Pulmonary artery endothelial cell (primary cell): Measurements from ENCODE around the gene DDHD1. TPM values are rescaled to one million over a fixed set of nuclear protein-coding genes. Genes with fewer than 3 reads are reported as not detected.
"Not testable (repeated sequence)": the region's sequence is repeated elsewhere in the genome, so short reads cannot be mapped to it uniquely, and the experiment has no call there.

Experiments used
- DNase-seq: peaks from one replicate; pipeline ENCODE4 v3.0.0-alpha.2; 2011; ENCODE audit warnings: low read depth, low spot score
- total RNA-seq: library from RNA; depleted of rRNA; stranded (reverse); fragments of >200 nt; gene quantifications from 2 replicates; pipeline ENCODE4 v1.2.3, GENCODE V29; 2014

Gene DDHD1
- total RNA-seq, 1 donor from 2014 or later, result 8.3 TPM

- DNase-seq, result no peak
These were observed 788 bp downstream of the DDHD1 start for GRCh38 chr14:53152184-53152886.

- DNase-seq, result no peak
These were observed 1.5 kb downstream of the DDHD1 start for GRCh38 chr14:53151523-53152183.

DNA sequence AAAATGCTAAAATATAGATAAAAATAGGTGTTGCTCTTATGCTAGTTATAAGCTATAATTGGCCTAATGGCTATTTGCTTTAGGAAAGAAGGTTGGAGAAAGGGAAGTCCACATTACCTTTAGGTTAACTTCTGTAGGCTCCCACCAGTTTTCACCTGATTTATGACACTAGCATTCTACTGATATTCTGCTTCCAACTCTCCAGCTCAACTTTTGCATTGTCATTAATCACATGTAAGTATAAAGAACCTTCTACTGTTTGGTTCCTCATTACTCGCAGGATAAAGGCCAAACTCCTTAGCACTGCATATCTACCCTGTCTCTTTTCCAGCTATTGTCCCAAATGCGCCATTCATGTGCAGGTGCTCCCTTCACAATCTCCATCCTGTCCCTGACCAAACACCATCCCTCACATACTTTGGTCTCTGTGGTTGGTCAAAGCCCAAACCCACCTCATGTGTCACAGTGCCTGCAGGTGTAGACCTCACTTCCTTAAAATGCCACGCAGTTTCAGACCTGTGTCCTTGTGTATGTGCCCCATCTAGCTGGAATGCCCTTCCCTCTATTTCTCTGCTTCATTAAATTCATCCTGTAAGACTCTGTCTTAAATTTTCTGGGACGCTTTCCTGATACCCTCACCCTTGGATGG lies 3.3 kb downstream of the DDHD1 start:
- no peak for DNase-seq

DNA sequence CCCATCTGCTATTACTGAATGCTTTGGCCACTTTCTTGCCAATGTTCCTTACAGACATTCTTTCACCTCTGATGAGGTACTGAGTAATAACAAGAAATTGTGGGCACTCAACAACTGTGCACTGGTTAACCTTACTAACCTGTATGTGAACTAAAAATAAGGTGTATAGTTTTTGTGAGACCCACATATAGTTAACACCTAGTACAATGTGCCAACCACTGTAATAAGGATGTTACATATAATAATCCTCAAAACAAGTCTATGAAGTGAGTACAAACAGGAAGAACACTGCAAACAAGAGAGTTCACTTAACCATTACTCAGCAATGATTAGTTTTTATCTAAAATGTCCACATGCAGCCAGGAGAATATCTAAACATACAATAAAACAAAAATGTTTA lies 4.5 kb downstream of the DDHD1 start:
- no peak for DNase-seq

GRCh38 chr14:53147893-53148292 lies 5.2 kb downstream of the DDHD1 start:
- DNase-seq, result no peak

- DNase-seq, result no peak
These were observed 5.9 kb downstream of the DDHD1 start for GRCh38 chr14:53147208-53147607.

- DNase-seq, result no peak
These were observed 6.4 kb downstream of the DDHD1 start for GRCh38 chr14:53146739-53147138.

DNA sequence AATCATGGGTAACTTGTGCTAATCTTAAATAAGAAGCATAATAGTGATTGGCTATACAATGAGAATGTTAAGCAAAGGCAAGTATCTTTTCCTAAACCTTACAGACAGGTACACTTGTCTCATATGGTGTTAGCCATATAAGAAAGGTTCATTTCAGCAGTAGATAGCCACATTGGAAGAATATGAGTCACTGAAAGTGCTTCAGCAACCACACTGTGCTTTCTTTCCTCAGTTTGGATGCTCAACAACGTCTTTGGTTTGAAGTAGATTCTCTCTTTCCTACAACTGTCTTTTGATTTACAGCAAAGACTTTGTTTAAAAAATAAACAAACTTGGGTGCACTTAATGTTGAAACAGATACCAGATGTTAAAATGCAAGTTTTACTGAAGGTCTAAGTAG lies 8.9 kb downstream of the DDHD1 start:
- DNase-seq, result no peak

GRCh38 chr14:53140585-53140984 lies 12.5 kb downstream of the DDHD1 start:
- DNase-seq, result no peak

DNA sequence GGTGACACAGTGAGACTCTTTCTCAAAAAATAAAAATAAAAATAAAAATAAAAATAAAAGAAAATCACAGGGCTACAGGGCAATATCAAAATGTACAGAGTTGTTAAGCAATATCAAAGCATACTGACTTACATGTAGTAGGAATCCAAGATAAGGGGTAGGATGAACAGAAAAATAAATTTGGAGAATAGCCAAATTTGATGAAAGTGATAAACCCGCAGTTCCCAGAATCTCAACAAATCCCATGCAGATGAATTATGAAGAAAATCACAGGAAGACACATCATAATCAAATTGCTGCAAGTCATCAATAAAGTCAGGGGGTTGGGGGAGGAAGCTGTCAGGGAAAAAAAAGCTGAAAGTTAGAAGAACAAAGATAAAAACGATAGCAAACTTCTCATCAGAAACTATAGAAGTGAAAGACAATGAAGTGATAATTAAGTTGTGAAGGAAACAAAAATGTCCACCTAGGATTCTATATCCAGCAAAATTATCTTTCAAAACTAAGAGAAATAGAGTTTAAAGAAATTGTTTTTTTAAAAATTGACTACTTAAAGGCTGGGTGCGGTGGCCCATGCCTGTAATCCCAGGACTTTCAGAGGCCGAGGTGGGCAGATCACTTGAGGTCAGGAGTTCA lies 15.4 kb downstream of the DDHD1 start:
- DNase-seq, result no peak

GRCh38 chr14:53130491-53130890 lies 22.6 kb downstream of the DDHD1 start:
- DNase-seq, result not testable (repeated sequence)

DNA sequence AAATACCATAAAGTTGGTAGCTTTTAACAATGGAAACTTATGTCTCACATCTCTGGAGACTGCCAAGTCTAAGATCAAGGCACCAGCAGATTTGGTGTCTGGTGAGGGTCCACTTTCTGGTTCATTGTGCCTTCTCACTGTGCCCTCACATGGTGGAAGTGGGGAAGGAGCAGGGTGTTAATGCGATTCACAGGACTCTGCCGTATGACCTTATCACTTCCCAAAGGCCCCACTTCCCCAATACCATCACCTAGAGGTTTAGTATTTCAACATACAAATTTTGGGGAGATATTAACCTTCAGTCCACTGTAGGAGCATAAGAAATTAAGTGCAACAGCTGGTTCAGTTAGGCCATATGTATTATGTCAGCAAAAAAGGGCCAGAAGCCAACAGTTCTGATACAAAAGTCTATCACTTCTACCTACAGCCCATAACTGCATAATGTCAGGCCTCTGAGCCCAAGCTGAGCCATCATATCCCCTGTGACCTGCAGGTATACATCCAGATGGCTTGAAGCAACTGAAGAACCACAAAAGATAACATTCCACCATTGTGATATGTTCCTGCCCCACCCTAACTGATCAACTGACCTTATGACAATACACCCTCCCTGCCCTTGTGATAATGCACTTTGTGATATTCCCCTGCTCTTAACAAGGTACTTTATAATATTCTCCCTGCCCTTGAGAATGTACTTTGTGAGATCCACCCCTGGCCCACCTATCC lies 24.7 kb downstream of the DDHD1 start:
- DNase-seq, result no peak

DNA sequence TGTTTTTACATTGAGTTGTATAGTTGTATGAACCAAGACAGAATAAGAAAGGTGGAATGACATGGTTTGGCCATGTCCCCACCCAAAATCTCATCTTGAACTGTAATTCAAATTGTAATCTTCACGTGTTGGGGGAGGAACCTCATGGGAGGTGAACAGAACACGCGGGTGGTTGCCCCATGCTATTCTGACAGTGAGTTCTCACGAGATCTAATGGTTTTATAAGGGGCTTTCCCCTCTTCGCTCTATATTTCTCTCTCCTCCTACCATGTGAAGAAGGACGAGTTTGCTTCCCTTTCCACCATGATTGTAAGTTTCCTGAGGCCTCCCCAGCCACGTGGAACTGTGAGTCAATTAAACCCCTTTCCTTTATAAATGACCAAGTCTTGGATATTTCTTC lies 25.3 kb downstream of the DDHD1 start:
- DNase-seq, result no peak

GRCh38 chr14:53127151-53127550 lies 26.0 kb downstream of the DDHD1 start:
- no peak for DNase-seq

DNA sequence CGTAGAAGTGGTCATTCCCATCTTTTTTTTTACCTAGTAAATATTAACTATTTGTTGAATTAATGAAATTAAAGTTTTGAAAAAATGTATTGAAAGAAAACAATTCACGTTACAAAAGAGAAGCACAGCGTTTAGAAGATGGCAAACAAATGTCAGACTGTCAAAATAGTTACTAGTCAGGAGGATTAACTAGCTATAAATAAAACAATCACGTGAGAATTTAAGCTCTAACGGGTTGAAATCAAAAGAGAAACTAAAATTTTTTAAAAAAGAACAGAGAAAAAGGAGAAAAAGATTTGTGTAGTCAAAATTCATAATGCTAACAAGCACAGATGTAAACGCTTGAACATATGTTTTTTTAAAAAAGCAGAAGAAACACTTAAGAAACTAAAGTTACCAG lies 26.4 kb downstream of the DDHD1 start:
- DNase-seq, result no peak

DNA sequence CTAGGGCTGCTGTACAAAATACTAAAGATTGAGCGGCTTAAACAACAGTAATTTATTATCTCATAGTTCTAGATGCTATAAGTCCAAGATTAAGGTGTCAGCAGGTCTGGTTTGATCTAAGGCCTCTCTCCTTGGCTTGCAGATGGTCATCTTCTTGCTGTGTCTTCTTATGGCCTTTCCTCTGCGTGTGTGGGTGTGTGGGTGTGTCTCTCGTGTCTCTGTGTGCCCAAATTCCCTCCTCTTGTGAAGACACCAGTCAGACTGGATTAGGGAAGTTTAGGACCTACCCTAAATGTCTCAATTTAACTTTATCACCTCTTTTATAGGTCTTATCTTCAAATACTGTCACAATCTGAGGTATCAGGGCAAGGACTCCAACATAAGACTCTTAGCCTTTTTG lies 28.3 kb downstream of the DDHD1 start:
- DNase-seq, result no peak

DNA sequence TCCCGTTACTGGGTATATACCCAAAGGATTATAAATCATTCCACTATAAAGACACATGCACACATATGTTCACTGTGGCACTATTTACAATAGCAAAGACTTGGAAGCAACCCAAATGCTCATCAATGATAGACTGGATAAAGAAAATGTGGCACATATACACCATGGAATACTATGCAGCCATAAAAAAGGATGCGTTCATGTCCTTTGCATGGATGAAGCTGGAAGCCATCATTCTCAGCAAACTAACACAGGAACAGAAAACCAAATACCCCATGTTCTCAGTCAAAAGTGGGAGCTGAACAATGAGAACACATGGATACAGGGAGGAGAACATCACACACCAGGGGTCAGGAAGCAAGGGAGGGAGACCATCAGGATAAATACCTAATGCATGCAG lies 31.7 kb downstream of the DDHD1 start:
- DNase-seq, result not testable (repeated sequence)

DNA sequence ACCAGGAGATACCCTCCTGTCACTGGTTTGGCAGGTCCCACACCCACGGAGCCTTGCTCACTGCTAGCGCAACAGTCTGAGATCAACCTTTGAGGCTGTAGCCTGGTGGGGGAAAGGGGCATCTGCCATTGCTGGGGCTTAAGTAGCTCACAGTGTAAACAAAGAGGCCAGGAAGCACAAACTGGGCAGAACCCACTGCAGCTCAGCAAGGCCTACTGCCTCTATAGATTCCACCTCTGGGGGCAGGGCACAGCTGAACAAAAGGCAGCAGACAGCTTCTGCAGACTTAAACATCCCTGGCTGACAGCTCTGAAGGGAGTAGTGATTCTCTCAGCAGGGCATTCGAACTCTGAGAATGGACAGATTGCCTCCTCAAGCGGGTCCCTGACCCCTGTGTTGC lies 35.6 kb downstream of the DDHD1 start:
- not testable (repeated sequence) for DNase-seq

GRCh38 chr14:53113989-53114388 lies 39.1 kb downstream of the DDHD1 start:
- DNase-seq, result no peak

DNA sequence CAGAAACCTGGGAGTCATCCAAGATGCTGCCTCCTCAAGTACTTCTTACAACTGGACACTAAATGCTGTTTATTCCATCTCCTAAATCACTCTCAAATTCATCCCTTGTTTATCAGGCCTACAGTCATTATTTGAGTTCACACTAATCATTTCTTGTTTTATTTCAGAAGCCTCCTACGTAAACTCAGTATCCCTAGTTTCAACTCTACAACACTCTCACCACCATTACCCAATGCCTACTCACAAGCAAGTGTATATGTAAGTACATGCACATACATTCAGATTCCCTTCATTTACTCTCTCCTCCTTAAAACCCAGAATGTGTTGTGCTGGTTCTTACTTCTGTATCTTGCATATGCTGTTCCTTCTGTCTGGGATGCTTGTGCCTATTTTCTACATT lies 43.0 kb downstream of the DDHD1 start:
- DNase-seq, result no peak
